A549 (cell line): ENCODE data around the gene RERE.

Experiments used
- EP300 ChIP-seq, 2 experiments: fragments of >200 bp; sonication (Bioruptor Twin); formaldehyde crosslinking; IDR thresholded peaks; 2 replicates in 1 of 2; 3 replicates in 1 of 2; pipeline ENCODE4 v1.6.1; 2016 to 2017
- POLR2A ChIP-seq: IDR thresholded peaks from 2 replicates; pipeline ENCODE4 v1.6.1; 2012; ENCODE audit warnings: mild to moderate bottlenecking, low read length
- TF ChIP-seq, protein P1 (sequence below): fragments of >200 bp; sonication (Bioruptor Twin); formaldehyde crosslinking; IDR thresholded peaks from 3 replicates; pipeline ENCODE4 v1.5.1; 2016
- TF ChIP-seq, protein P2 (sequence below): fragments of 200-600 bp; sonication (generic); IDR thresholded peaks from 2 replicates; pipeline ENCODE4 v1.6.1; 2016; ENCODE audit warnings: antibody characterized with exemption, mild to moderate bottlenecking, moderate library complexity

DNA sequence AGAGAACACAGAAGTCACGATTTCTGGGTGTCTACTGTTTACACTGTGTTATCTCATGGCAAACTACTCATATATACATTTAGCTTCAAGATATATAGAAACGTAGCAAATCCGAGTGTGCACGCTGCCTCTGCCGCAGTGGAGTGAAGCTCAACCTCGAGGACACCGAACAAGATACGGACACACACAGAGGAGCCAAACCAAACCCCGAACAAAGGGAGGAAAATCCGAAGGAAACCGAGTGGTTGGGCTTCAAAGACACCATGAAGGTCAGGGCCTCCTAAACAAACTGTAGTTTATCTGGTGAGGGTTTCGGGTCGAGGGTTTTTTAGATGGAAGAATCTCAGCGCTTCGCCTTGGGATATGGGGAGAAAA lies 465.0 kb downstream of the RERE start:
- TF ChIP-seq, protein P1, sequence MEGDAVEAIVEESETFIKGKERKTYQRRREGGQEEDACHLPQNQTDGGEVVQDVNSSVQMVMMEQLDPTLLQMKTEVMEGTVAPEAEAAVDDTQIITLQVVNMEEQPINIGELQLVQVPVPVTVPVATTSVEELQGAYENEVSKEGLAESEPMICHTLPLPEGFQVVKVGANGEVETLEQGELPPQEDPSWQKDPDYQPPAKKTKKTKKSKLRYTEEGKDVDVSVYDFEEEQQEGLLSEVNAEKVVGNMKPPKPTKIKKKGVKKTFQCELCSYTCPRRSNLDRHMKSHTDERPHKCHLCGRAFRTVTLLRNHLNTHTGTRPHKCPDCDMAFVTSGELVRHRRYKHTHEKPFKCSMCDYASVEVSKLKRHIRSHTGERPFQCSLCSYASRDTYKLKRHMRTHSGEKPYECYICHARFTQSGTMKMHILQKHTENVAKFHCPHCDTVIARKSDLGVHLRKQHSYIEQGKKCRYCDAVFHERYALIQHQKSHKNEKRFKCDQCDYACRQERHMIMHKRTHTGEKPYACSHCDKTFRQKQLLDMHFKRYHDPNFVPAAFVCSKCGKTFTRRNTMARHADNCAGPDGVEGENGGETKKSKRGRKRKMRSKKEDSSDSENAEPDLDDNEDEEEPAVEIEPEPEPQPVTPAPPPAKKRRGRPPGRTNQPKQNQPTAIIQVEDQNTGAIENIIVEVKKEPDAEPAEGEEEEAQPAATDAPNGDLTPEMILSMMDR = no peak
- TF ChIP-seq EP300 (IDR thresholded peaks at IDR 0.05) = no peak
- no peak for TF ChIP-seq POLR2A
- TF ChIP-seq, protein P2, sequence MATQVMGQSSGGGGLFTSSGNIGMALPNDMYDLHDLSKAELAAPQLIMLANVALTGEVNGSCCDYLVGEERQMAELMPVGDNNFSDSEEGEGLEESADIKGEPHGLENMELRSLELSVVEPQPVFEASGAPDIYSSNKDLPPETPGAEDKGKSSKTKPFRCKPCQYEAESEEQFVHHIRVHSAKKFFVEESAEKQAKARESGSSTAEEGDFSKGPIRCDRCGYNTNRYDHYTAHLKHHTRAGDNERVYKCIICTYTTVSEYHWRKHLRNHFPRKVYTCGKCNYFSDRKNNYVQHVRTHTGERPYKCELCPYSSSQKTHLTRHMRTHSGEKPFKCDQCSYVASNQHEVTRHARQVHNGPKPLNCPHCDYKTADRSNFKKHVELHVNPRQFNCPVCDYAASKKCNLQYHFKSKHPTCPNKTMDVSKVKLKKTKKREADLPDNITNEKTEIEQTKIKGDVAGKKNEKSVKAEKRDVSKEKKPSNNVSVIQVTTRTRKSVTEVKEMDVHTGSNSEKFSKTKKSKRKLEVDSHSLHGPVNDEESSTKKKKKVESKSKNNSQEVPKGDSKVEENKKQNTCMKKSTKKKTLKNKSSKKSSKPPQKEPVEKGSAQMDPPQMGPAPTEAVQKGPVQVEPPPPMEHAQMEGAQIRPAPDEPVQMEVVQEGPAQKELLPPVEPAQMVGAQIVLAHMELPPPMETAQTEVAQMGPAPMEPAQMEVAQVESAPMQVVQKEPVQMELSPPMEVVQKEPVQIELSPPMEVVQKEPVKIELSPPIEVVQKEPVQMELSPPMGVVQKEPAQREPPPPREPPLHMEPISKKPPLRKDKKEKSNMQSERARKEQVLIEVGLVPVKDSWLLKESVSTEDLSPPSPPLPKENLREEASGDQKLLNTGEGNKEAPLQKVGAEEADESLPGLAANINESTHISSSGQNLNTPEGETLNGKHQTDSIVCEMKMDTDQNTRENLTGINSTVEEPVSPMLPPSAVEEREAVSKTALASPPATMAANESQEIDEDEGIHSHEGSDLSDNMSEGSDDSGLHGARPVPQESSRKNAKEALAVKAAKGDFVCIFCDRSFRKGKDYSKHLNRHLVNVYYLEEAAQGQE = no peak
